GM06990 (cell line): ENCODE data around the gene ZNF281.
A peak's percentile ranks its signal among the peaks of the same experiment; 100 is the strongest.

ENCODE experiments used
- DNase-seq: peaks from one replicate; pipeline ENCODE4 v3.0.0-alpha.2; 2011; ENCODE audit not compliant: insufficient read length; ENCODE audit errors: extremely low read depth
- H3K27me3 ChIP-seq: replicated peaks from 2 replicates; pipeline ENCODE4 v1.6.0; 2011; ENCODE audit warnings: low read length; ENCODE audit not compliant: control insufficient read depth, insufficient read depth
- H3K36me3 ChIP-seq: 2 replicates; pipeline ENCODE4 v1.5.1; 2011; ENCODE audit warnings: low read length; ENCODE audit not compliant: control insufficient read depth, insufficient read depth
- H3K4me3 ChIP-seq: replicated peaks from 2 replicates; pipeline ENCODE4 v1.5.1; 2011; ENCODE audit warnings: low read depth, mild to moderate bottlenecking, control low read depth, low read length
- TF ChIP-seq, protein P1 (sequence below): IDR thresholded peaks from 2 replicates; pipeline ENCODE4 v1.5.1; 2011; ENCODE audit warnings: low read length, control low read depth, mild to moderate bottlenecking, inconsistent platforms; ENCODE audit not compliant: insufficient read depth, poor library complexity, severe bottlenecking

The ZNF281 gene

DNA sequence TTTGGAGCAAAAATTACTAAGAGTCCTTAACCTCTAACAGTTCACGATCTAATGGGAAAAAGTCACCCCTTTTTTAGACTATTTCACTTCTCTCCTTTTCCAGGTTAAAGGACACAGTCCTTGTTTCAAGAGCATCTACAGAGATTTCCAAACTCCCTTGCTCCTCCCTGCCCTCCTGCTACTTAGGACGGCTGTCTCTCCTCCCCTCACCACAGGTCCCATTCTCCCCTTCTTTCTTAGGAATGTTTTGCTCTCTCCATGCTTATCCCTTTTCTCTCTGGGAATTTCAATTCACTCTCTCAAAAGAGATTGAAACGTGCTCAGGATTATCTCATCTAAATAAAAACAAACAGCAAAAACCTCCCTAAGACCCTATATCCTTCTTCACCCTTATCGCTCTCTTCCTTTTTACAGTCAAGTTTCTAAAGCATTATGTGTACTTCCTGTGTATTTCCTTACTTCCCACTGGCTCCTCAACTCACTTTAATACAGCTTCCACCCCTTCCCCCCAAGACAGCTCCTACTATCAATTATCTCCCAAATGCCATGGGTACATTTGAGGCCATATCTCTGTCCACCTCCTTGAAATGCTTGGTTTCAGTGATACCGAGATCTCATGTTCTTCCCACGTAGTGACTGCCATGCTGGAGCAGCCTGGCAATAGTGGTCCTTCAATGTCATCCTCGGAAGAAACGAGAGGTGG lies 43.2 kb upstream of the ZNF281 start:
- Histone ChIP-seq H3K27me3 (no peaks in the 10 kb centered on the region), H3K4me3 (no peak overlapping the region), H3K36me3 (no peaks in the 10 kb centered on the region)
- TF ChIP-seq, protein P1, sequence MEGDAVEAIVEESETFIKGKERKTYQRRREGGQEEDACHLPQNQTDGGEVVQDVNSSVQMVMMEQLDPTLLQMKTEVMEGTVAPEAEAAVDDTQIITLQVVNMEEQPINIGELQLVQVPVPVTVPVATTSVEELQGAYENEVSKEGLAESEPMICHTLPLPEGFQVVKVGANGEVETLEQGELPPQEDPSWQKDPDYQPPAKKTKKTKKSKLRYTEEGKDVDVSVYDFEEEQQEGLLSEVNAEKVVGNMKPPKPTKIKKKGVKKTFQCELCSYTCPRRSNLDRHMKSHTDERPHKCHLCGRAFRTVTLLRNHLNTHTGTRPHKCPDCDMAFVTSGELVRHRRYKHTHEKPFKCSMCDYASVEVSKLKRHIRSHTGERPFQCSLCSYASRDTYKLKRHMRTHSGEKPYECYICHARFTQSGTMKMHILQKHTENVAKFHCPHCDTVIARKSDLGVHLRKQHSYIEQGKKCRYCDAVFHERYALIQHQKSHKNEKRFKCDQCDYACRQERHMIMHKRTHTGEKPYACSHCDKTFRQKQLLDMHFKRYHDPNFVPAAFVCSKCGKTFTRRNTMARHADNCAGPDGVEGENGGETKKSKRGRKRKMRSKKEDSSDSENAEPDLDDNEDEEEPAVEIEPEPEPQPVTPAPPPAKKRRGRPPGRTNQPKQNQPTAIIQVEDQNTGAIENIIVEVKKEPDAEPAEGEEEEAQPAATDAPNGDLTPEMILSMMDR = no peak
- no peak for DNase-seq

DNA sequence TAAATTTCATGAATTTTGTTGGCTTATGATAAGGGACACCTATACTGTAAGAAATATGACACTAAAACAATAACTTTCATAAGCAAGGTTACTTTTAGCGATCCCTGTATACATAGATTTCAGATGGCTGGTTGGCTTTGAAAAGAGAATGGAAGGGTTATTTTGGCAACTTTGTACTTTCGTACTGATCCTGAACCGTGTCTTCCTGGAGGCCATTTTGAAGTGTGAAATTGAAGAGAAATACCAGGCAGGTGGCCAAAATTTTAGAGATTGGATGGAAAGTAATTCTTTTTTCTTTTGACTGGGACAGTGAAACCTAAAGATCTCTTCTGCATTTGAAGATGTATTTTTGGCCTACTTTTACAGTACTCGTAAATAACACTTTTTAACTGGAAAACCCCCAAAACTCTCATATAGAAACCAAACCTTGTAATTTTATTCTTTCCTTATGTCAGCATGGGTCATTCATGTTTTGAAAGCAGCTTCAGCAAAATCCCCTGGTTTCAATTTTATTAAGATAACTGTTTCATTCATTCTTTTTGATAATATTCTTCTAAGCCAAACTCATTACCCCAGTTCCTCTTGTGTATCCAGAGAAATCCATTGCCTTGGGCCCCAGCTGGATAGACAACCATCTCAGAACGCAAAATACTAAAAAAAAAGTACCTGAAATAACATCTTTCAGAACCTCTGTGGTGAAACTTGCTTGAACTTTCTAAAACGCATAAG lies 38.4 kb upstream of the ZNF281 start:
- DNase-seq = peak; percentile 78
- Histone ChIP-seq H3K27me3 (no peaks in the 10 kb centered on the region), H3K36me3 (no peaks in the 10 kb centered on the region), H3K4me3 (no peak overlapping the region)
- TF ChIP-seq, protein P1 = no peak

DNA sequence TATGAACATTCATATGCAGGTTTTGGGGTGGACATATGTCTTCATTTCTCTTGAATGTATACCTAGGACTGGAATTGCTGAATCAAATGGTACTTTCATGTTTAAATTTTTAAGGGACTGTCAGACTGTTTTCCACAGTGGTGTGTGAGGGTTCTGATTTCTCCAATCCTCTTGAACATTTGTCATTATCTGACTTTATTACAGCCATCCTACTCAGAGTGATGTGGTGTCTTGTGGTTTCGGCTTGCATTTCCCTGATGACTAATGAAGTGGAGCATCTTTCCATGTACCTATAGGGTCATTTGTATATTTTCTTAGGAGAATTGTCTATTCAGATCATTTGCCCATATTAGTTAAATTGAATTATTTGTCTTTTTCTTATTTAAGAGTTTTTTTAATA lies 35.4 kb upstream of the ZNF281 start:
- no peak overlapping the region for H3K4me3 ChIP-seq
- DNase-seq = no peak
- TF ChIP-seq, protein P1 = no peak
- H3K27me3 ChIP-seq = no peaks in the 10 kb centered on the region
- H3K36me3 ChIP-seq = no peaks in the 10 kb centered on the region

DNA sequence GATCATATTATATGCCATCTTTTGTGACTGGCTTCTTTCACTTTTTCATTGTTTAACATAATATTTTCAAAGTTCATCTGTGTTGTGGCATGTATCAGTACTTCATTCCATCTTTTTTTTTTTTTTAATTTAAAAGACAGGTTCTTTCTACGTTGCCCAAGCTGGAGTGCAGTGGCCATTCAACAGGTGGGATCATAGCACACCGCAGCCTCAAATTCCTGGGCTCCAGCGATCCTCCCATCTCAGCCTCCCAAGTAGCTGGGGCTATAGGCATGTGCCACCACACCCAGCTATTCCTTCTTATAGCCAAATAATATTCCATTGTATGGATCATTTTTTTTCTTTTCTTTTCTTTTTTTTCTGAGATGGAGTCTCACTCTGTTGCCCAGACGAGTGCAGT lies 34.6 kb upstream of the ZNF281 start:
- H3K27me3 ChIP-seq = no peaks in the 10 kb centered on the region
- TF ChIP-seq, protein P1 = no peak
- no peak for DNase-seq
- H3K4me3 ChIP-seq = no peak overlapping the region
- H3K36me3 ChIP-seq = no peaks in the 10 kb centered on the region

DNA sequence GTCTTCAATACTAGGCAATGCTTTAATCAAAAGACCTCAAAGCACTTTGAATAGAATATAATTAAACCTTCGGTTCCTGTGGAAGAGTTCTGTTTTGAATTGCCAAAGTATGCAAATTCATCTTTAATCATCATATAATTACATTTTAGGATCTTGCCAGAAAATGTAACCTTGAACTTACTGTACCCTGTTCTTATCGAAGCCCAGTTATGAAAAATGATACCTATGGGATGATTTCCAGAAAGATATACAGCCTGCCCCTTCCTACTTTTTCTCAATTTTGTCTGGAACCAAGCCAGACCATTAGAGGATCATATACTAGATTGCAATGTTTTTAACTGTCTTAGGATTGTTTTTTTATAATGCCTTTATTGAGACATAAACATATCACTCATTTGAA lies 34.0 kb upstream of the ZNF281 start:
- TF ChIP-seq, protein P1 = no peak
- no peaks in the 10 kb centered on the region for H3K36me3 ChIP-seq
- H3K4me3 ChIP-seq = no peak overlapping the region
- no peak for DNase-seq
- no peaks in the 10 kb centered on the region for H3K27me3 ChIP-seq
